ENCODE data around the gene ZDHHC12.
A peak's percentile ranks its signal among the peaks of the same experiment; 100 is the strongest.
"Not testable (repeated sequence)": the region's sequence is repeated elsewhere in the genome, so short reads cannot be mapped to it uniquely, and the experiment has no call there.

The ZDHHC12 gene

GRCh38 chr9:128699096-128699795 lies 24.7 kb downstream of the ZDHHC12 start:
- H3K27me3 ChIP-seq (ENCODE audit: control insufficient read depth in 3 of 3, insufficient read depth in 3 of 3, low read depth in 1 of 3, low read length in 3 of 3); H4K91ac ChIP-seq (ENCODE audit: low read depth, low read length, poor library complexity); H2BK12ac ChIP-seq (ENCODE audit: low read length); H3K27ac ChIP-seq (replicated peaks; ENCODE audit: low read length); H2AFZ ChIP-seq (ENCODE audit: low read length); H2AK5ac ChIP-seq (ENCODE audit: low read depth, low read length); H2BK15ac ChIP-seq (ENCODE audit: low read length); H3K4me3 ChIP-seq (ENCODE audit: low read length in 2 of 2); H3K4me2 ChIP-seq (ENCODE audit: insufficient read depth, low read length, poor library complexity, severe bottlenecking); H4K8ac ChIP-seq (ENCODE audit: low read depth, low read length); H3K4ac ChIP-seq (ENCODE audit: low read length); H3K23ac ChIP-seq (ENCODE audit: low read depth, low read length, poor library complexity); H2BK120ac ChIP-seq (ENCODE audit: low read depth, low read length); H3K79me1 ChIP-seq (ENCODE audit: low read depth, low read length); H3K18ac ChIP-seq (ENCODE audit: low read length); H3K9ac ChIP-seq (ENCODE audit: low read depth, low read length, poor library complexity); H3K4me1 ChIP-seq (ENCODE audit: control insufficient read depth in 2 of 2, insufficient read depth in 1 of 2, low read depth in 1 of 2, low read length in 2 of 2); H3K14ac ChIP-seq (ENCODE audit: low read length); H3K9me3 ChIP-seq (replicated peaks in 1 of 2; ENCODE audit: control insufficient read depth in 2 of 2, insufficient read depth in 1 of 2, low read depth in 1 of 2, low read length in 2 of 2); DNase-seq (ENCODE audit: low spot score); H2BK5ac ChIP-seq (ENCODE audit: low read length): not testable (repeated sequence)
- H3K36me3 ChIP-seq (replicated peaks in 1 of 2; ENCODE audit: control insufficient read depth in 2 of 2, insufficient read depth in 2 of 2, low read length in 2 of 2): peaks cover 7 to 30% of the 10 kb centered on the region in 2 donors
- WGBS, 2 donors (ENCODE audit: extremely low coverage in 2 of 2, insufficient read length in 2 of 2, insufficient replicate concordance in 1 of 2): no CpG with 5 or more reads among the region's 30 CpGs

- WGBS, 2 donors (ENCODE audit: extremely low coverage in 2 of 2, insufficient read length in 2 of 2, insufficient replicate concordance in 1 of 2): no CpG with 5 or more reads among the region's 8 CpGs
- no peak overlapping the region for H3K9ac ChIP-seq (ENCODE audit: low read depth, low read length, poor library complexity)
- peaks cover 12 to 51% of the 10 kb centered on the region in 2 donors for H3K36me3 ChIP-seq (replicated peaks in 1 of 2; ENCODE audit: control insufficient read depth in 2 of 2, insufficient read depth in 2 of 2, low read length in 2 of 2)
These were observed 26.8 kb downstream of the ZDHHC12 start for GRCh38 chr9:128696923-128697707.

GRCh38 chr9:128694344-128694743 lies 29.6 kb downstream of the ZDHHC12 start:
- H3K18ac ChIP-seq (ENCODE audit: low read length): no peak overlapping the region
- H3K4me3 ChIP-seq (ENCODE audit: low read length in 2 of 2): no peak overlapping the region
- no peak overlapping the region for H2BK120ac ChIP-seq (ENCODE audit: low read depth, low read length)
- H3K27ac ChIP-seq (replicated peaks; ENCODE audit: low read length): no peak overlapping the region
- H3K14ac ChIP-seq (ENCODE audit: low read length): no peak overlapping the region
- no peaks in the 10 kb centered on the region for H3K9me3 ChIP-seq (replicated peaks in 1 of 2; ENCODE audit: control insufficient read depth in 2 of 2, insufficient read depth in 1 of 2, low read depth in 1 of 2, low read length in 2 of 2)
- H3K27me3 ChIP-seq (ENCODE audit: control insufficient read depth in 3 of 3, insufficient read depth in 3 of 3, low read depth in 1 of 3, low read length in 3 of 3): no peaks in the 10 kb centered on the region
- no peak overlapping the region for H2BK15ac ChIP-seq (ENCODE audit: low read length)
- H3K4me2 ChIP-seq (ENCODE audit: insufficient read depth, low read length, poor library complexity, severe bottlenecking): no peak overlapping the region
- H3K4me1 ChIP-seq (ENCODE audit: control insufficient read depth in 2 of 2, insufficient read depth in 1 of 2, low read depth in 1 of 2, low read length in 2 of 2): peaks cover 0 to 8% of the 10 kb centered on the region in 2 donors
- H3K79me1 ChIP-seq (ENCODE audit: low read depth, low read length): no peaks in the 10 kb centered on the region
- WGBS, 2 donors (ENCODE audit: extremely low coverage in 2 of 2, insufficient read length in 2 of 2, insufficient replicate concordance in 1 of 2): no CpG with 5 or more reads among the region's 6 CpGs
- H2AFZ ChIP-seq (ENCODE audit: low read length): no peak overlapping the region
- H2AK5ac ChIP-seq (ENCODE audit: low read depth, low read length): no peak overlapping the region
- H2BK5ac ChIP-seq (ENCODE audit: low read length): no peak overlapping the region
- no peak for DNase-seq (ENCODE audit: low spot score)
- H4K91ac ChIP-seq (ENCODE audit: low read depth, low read length, poor library complexity): no peak overlapping the region
- H3K4ac ChIP-seq (ENCODE audit: low read length): no peak overlapping the region
- peaks cover 17 to 71% of the 10 kb centered on the region in 2 donors for H3K36me3 ChIP-seq (replicated peaks in 1 of 2; ENCODE audit: control insufficient read depth in 2 of 2, insufficient read depth in 2 of 2, low read length in 2 of 2)
- H3K23ac ChIP-seq (ENCODE audit: low read depth, low read length, poor library complexity): no peak overlapping the region
- H4K8ac ChIP-seq (ENCODE audit: low read depth, low read length): no peak overlapping the region
- H3K9ac ChIP-seq (ENCODE audit: low read depth, low read length, poor library complexity): no peak overlapping the region
- no peak overlapping the region for H2BK12ac ChIP-seq (ENCODE audit: low read length)

More at GRCh38 chr9:128696923-128697707, 26.8 kb downstream of the ZDHHC12 start:
- H3K9me3 ChIP-seq (replicated peaks in 1 of 2; ENCODE audit: control insufficient read depth in 2 of 2, insufficient read depth in 1 of 2, low read depth in 1 of 2, low read length in 2 of 2): no peaks in the 10 kb centered on the region
- H4K91ac ChIP-seq (ENCODE audit: low read depth, low read length, poor library complexity): no peak overlapping the region
- H2BK15ac ChIP-seq (ENCODE audit: low read length): no peak overlapping the region
- H2BK12ac ChIP-seq (ENCODE audit: low read length): no peak overlapping the region
- H2BK120ac ChIP-seq (ENCODE audit: low read depth, low read length): no peak overlapping the region
- H3K4ac ChIP-seq (ENCODE audit: low read length): no peak overlapping the region
- H3K18ac ChIP-seq (ENCODE audit: low read length): no peak overlapping the region
- H4K8ac ChIP-seq (ENCODE audit: low read depth, low read length): no peak overlapping the region
- H3K4me3 ChIP-seq (ENCODE audit: low read length in 2 of 2): no peak overlapping the region
- no peak overlapping the region for H2AFZ ChIP-seq (ENCODE audit: low read length)
- no peaks in the 10 kb centered on the region for H3K27me3 ChIP-seq (ENCODE audit: control insufficient read depth in 3 of 3, insufficient read depth in 3 of 3, low read depth in 1 of 3, low read length in 3 of 3)
- H2AK5ac ChIP-seq (ENCODE audit: low read depth, low read length): no peak overlapping the region
- no peak overlapping the region for H3K23ac ChIP-seq (ENCODE audit: low read depth, low read length, poor library complexity)
- H3K4me2 ChIP-seq (ENCODE audit: insufficient read depth, low read length, poor library complexity, severe bottlenecking): no peak overlapping the region
- no peak overlapping the region for H3K14ac ChIP-seq (ENCODE audit: low read length)
- DNase-seq (ENCODE audit: low spot score): no peak
- peak overlapping the region; percentile 25 for H3K27ac ChIP-seq (replicated peaks; ENCODE audit: low read length)
- no peak overlapping the region for H2BK5ac ChIP-seq (ENCODE audit: low read length)
- H3K79me1 ChIP-seq (ENCODE audit: low read depth, low read length): no peaks in the 10 kb centered on the region
- H3K4me1 ChIP-seq (ENCODE audit: control insufficient read depth in 2 of 2, insufficient read depth in 1 of 2, low read depth in 1 of 2, low read length in 2 of 2): peaks cover 0 to 1% of the 10 kb centered on the region in 2 donors

GRCh38 chr9:128693738-128694137 lies 30.2 kb downstream of the ZDHHC12 start:
- H3K9ac ChIP-seq (ENCODE audit: low read depth, low read length, poor library complexity); H3K18ac ChIP-seq (ENCODE audit: low read length); H2BK5ac ChIP-seq (ENCODE audit: low read length); DNase-seq (ENCODE audit: low spot score); H3K4ac ChIP-seq (ENCODE audit: low read length); H3K79me1 ChIP-seq (ENCODE audit: low read depth, low read length); H3K23ac ChIP-seq (ENCODE audit: low read depth, low read length, poor library complexity); H2AFZ ChIP-seq (ENCODE audit: low read length); H4K8ac ChIP-seq (ENCODE audit: low read depth, low read length); H2AK5ac ChIP-seq (ENCODE audit: low read depth, low read length); H3K4me2 ChIP-seq (ENCODE audit: insufficient read depth, low read length, poor library complexity, severe bottlenecking); H3K14ac ChIP-seq (ENCODE audit: low read length); H2BK12ac ChIP-seq (ENCODE audit: low read length); H3K4me3 ChIP-seq (ENCODE audit: low read length in 2 of 2); H3K9me3 ChIP-seq (replicated peaks in 1 of 2; ENCODE audit: control insufficient read depth in 2 of 2, insufficient read depth in 1 of 2, low read depth in 1 of 2, low read length in 2 of 2); H3K4me1 ChIP-seq (ENCODE audit: control insufficient read depth in 2 of 2, insufficient read depth in 1 of 2, low read depth in 1 of 2, low read length in 2 of 2); H3K27me3 ChIP-seq (ENCODE audit: control insufficient read depth in 3 of 3, insufficient read depth in 3 of 3, low read depth in 1 of 3, low read length in 3 of 3); H2BK15ac ChIP-seq (ENCODE audit: low read length); H4K91ac ChIP-seq (ENCODE audit: low read depth, low read length, poor library complexity); H2BK120ac ChIP-seq (ENCODE audit: low read depth, low read length); H3K27ac ChIP-seq (replicated peaks; ENCODE audit: low read length): not testable (repeated sequence)
- WGBS, 2 donors (ENCODE audit: extremely low coverage in 2 of 2, insufficient read length in 2 of 2, insufficient replicate concordance in 1 of 2): 100% methylated on average over 1 of the region's 3 CpGs
- peaks cover 17 to 70% of the 10 kb centered on the region in 2 donors for H3K36me3 ChIP-seq (replicated peaks in 1 of 2; ENCODE audit: control insufficient read depth in 2 of 2, insufficient read depth in 2 of 2, low read length in 2 of 2)

All from neuronal stem cell (in vitro differentiated cells).